ENCODE measurements around the gene VPS8.

DNA sequence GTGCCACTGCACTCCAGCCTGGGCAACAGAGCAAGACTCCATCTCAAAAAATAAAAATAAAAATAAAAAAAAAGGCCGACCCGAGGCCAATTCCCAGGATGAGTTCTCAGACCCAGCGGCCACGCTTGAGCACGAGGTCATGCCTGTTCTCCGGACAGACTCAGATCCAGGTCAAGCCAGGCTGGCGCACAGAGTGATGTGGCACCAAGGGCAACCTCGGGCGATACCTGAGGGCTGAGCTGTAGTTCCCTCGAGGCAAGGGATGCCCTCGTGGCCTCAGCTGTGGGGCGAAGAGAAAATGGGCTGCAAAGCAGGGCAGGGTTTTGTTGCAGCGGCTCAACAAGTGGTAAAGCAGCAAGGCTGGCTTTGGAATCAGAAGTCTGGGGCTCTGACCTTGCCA lies 263.6 kb downstream of the VPS8 start:
- TF ChIP-seq CTCF (tag by site-specific recombination; IDR thresholded peaks at IDR 0.05) = no peak
- no peak for TF ChIP-seq ZBTB17 (tag by site-specific recombination; IDR thresholded peaks at IDR 0.05)
- TF ChIP-seq ZNF529 (tag by site-specific recombination; IDR thresholded peaks at IDR 0.05; ENCODE audit: insufficient replicate concordance) = no peak
- TF ChIP-seq, protein P1, sequence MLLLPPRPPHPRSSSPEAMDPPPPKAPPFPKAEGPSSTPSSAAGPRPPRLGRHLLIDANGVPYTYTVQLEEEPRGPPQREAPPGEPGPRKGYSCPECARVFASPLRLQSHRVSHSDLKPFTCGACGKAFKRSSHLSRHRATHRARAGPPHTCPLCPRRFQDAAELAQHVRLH (tag by site-specific recombination; IDR thresholded peaks at IDR 0.05) = no peak
- no peak for TF ChIP-seq ZNF585B (tag by site-specific recombination; IDR thresholded peaks at IDR 0.05)
- TF ChIP-seq ZNF24 (tag by site-specific recombination; IDR thresholded peaks at IDR 0.05) = no peak
- no peak for TF ChIP-seq ZNF701 (tag by site-specific recombination; IDR thresholded peaks at IDR 0.05)
- no peak for TF ChIP-seq ZFP3 (tag by site-specific recombination; IDR thresholded peaks at IDR 0.05; ENCODE audit: low read depth)
- no peak for TF ChIP-seq PRDM4 (tag by site-specific recombination; IDR thresholded peaks at IDR 0.05)
- TF ChIP-seq ZNF513 (tag by site-specific recombination; IDR thresholded peaks at IDR 0.05) = no peak
- TF ChIP-seq, protein P2, sequence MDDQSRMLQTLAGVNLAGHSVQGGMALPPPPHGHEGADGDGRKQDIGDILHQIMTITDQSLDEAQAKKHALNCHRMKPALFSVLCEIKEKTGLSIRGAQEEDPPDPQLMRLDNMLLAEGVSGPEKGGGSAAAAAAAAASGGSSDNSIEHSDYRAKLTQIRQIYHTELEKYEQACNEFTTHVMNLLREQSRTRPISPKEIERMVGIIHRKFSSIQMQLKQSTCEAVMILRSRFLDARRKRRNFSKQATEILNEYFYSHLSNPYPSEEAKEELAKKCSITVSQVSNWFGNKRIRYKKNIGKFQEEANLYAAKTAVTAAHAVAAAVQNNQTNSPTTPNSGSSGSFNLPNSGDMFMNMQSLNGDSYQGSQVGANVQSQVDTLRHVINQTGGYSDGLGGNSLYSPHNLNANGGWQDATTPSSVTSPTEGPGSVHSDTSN (CRISPR knock-in tag; IDR thresholded peaks at IDR 0.05) = no peak
- no peak for TF ChIP-seq MYNN (tag by site-specific recombination; IDR thresholded peaks at IDR 0.05; ENCODE audit: borderline replicate concordance)
- no peak for TF ChIP-seq ZBTB7A (tag by site-specific recombination; IDR thresholded peaks at IDR 0.05; ENCODE audit: low read depth)
- TF ChIP-seq ZNF248 (tag by site-specific recombination; IDR thresholded peaks at IDR 0.05) = no peak

All from HEK293 (cell line).